SU-DHL-6 (cell line): ENCODE data around the gene OR5AC2.

Source experiments
- H2AFZ ChIP-seq: fragments of 200-600 bp; sonication (generic); 2 replicates; pipeline ENCODE4 v1.6.1; 2014; ENCODE audit warnings: low read depth, mild to moderate bottlenecking, moderate library complexity, mixed read lengths, antibody characterized with exemption, low read length; ENCODE audit not compliant: severe bottlenecking
- H3F3A ChIP-seq: fragments of 200-600 bp; shearing (Covaris generic); 2 replicates; pipeline ENCODE4 v1.6.0; 2016; ENCODE audit warnings: antibody characterized with exemption, mild to moderate bottlenecking; ENCODE audit not compliant: insufficient read depth
- H3K27ac ChIP-seq: fragments of 200-600 bp; sonication (generic); 2 replicates; pipeline ENCODE4 v1.5.1; 2016; ENCODE audit warnings: low read depth, mild to moderate bottlenecking, low read length, moderate library complexity, mixed read lengths
- H3K27me3 ChIP-seq: fragments of 200-600 bp; sonication (generic), shearing (Covaris generic); 2 replicates; pipeline ENCODE4 v1.6.0; 2014; ENCODE audit warnings: mild to moderate bottlenecking, low read length
- H3K36me3 ChIP-seq: fragments of 200-600 bp; sonication (generic); 2 replicates; pipeline ENCODE4 v1.6.1; 2014; ENCODE audit warnings: mild to moderate bottlenecking, low read length, mixed read lengths
- H3K4me2 ChIP-seq: fragments of 300-600, 200-600 bp; shearing (Covaris generic), sonication (generic); 2 replicates; pipeline ENCODE4 v1.6.0; 2014; ENCODE audit warnings: low read length, low read depth, mild to moderate bottlenecking; ENCODE audit not compliant: poor library complexity, severe bottlenecking
- H3K4me3 ChIP-seq: fragments of 200-600 bp; sonication (generic); 2 replicates; pipeline ENCODE4 v1.5.1; 2014; ENCODE audit warnings: antibody characterized with exemption, low read length, mild to moderate bottlenecking, mixed read lengths; ENCODE audit not compliant: insufficient read depth, poor library complexity, severe bottlenecking
- H3K79me2 ChIP-seq: fragments of 200-600 bp; sonication (generic); 2 replicates; pipeline ENCODE4 v1.6.1; 2014; ENCODE audit warnings: mild to moderate bottlenecking, low read length, moderate library complexity; ENCODE audit not compliant: insufficient read depth
- H3K9ac ChIP-seq: fragments of 200-600 bp; sonication (generic); 2 replicates; pipeline ENCODE4 v1.7.0; 2014; ENCODE audit warnings: mild to moderate bottlenecking, low read length
- H3K9me2 ChIP-seq: fragments of 200-600 bp; sonication (generic); replicated peaks from 2 replicates; pipeline ENCODE4 v1.6.1; 2014; ENCODE audit warnings: low read length; ENCODE audit not compliant: insufficient read depth
- H3K9me3 ChIP-seq: fragments of 200-600 bp; sonication (generic); 2 replicates; pipeline ENCODE4 v1.6.1; 2014; ENCODE audit warnings: low read length, mixed read lengths; ENCODE audit not compliant: insufficient read depth
- H4K20me1 ChIP-seq: fragments of 200-600 bp; sonication (generic); 2 replicates; pipeline ENCODE4 v1.6.1; 2014; ENCODE audit warnings: low read depth, mild to moderate bottlenecking, antibody characterized with exemption, low read length, moderate library complexity, mixed read lengths
- EZH2phosphoT487 ChIP-seq: fragments of 200-600 bp; sonication (generic), shearing (Covaris generic); conservative IDR thresholded peaks from 2 replicates; pipeline ENCODE4 v1.6.1; 2018; ENCODE audit warnings: mild to moderate bottlenecking, antibody characterized with exemption, low read length, moderate library complexity, mixed read lengths
- TF ChIP-seq, protein P1 (sequence below): fragments of 200-600 bp; sonication (generic); IDR thresholded peaks from one replicate; pipeline ENCODE4 v1.5.1; 2017; ENCODE audit warnings: antibody characterized with exemption, mild to moderate bottlenecking, low read length, moderate library complexity; ENCODE audit not compliant: insufficient read depth, poor library complexity, severe bottlenecking

The OR5AC2 gene

DNA sequence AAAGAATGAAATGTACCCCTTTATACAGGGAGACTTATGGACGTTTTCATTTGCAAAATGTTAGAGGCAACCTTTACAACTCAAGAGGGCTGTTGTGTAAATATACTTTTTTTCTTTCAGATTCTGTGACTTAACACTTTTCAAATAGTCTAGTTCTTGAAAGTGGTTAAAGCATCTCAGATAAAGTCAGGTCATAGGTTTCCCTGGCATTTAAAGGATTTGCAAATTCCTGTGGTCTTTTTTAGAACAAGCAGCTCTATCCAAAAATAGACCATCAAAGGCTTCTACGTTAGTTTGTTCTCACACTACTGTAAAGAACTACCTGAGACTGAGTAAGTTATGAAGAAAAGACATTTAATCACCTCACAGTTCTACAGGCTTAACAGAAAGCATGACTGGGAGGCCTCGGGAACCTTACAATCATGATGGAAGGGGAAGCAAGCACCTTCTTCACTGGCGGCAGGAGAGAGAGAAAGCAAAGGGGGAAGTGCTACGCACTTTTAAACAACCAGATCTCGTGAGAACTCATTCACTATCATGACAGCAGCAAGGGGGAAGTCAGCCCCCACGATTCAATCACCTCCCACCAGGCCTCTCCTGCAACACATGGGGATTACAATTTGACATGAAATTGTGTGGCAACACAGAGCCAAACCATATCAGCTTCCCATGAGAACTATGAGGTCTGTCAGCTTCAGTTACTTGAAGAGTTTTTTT is 28.6 kb upstream of the OR5AC2 start:
- Histone ChIP-seq H3K9me3 (no peaks in the 10 kb centered on the region), H3K36me3 (no peaks in the 10 kb centered on the region), H3F3A (no peaks in the 10 kb centered on the region), H3K4me2 (no peak overlapping the region), H3K9ac (no peak overlapping the region), H3K27me3 (no peaks in the 10 kb centered on the region), H4K20me1 (no peaks in the 10 kb centered on the region), H2AFZ (peak overlapping the region; percentile 57), H3K9me2 (no peaks in the 10 kb centered on the region), H3K4me3 (no peak overlapping the region), H3K79me2 (no peaks in the 10 kb centered on the region), H3K27ac (no peak overlapping the region)
- TF ChIP-seq, protein P1, sequence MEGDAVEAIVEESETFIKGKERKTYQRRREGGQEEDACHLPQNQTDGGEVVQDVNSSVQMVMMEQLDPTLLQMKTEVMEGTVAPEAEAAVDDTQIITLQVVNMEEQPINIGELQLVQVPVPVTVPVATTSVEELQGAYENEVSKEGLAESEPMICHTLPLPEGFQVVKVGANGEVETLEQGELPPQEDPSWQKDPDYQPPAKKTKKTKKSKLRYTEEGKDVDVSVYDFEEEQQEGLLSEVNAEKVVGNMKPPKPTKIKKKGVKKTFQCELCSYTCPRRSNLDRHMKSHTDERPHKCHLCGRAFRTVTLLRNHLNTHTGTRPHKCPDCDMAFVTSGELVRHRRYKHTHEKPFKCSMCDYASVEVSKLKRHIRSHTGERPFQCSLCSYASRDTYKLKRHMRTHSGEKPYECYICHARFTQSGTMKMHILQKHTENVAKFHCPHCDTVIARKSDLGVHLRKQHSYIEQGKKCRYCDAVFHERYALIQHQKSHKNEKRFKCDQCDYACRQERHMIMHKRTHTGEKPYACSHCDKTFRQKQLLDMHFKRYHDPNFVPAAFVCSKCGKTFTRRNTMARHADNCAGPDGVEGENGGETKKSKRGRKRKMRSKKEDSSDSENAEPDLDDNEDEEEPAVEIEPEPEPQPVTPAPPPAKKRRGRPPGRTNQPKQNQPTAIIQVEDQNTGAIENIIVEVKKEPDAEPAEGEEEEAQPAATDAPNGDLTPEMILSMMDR, result no peak
- no peak for TF ChIP-seq EZH2phosphoT487

DNA sequence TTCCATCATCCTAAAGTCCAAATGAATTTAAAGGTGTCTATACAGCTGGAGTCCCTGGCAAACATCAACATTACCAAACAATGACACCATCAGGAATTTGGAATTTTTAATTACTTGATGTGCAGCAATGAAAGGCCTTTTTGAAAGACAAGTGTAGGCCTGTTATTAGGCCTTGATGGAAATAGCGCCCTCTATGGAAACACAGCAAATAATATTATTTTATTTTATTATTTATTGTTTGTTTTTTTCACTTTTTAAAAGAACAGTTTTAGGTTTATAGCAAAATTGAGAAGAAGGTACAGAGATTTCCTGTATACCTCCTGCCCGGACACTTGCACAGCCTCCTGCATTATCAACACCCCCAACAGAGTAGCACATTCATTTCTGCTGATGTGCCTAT is 18.1 kb upstream of the OR5AC2 start:
- Histone ChIP-seq H3K4me2 (no peak overlapping the region), H3K4me3 (no peak overlapping the region), H3K27me3 (no peaks in the 10 kb centered on the region), H3K9me3 (no peaks in the 10 kb centered on the region), H2AFZ (no peak overlapping the region), H4K20me1 (no peaks in the 10 kb centered on the region), H3K79me2 (no peaks in the 10 kb centered on the region), H3K9me2 (no peaks in the 10 kb centered on the region), H3F3A (no peaks in the 10 kb centered on the region), H3K27ac (no peak overlapping the region), H3K9ac (no peak overlapping the region), H3K36me3 (no peaks in the 10 kb centered on the region)
- TF ChIP-seq EZH2phosphoT487, result no peak
- TF ChIP-seq, protein P1, result no peak

DNA sequence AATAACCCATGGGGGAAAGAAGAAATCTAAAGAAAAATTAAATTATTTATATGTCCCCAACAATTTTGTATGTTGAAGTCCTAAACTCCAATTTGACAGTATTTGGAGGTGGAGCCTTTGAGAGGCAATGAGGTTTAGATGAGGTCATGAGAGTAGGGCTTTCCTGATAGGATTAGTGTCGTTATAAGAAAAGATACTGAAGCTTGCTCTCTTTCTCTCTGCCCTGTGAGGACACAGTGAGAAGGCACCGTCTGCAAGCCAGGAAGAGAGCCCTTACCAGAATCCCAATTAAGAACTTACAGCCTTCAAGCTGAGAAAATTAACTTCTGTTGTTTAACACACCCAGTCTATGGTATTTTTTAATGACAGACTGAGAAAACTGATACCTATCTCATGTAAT is 16.1 kb upstream of the OR5AC2 start:
- Histone ChIP-seq H3K9me2 (no peaks in the 10 kb centered on the region), H3K4me3 (no peak overlapping the region), H3K9ac (no peak overlapping the region), H3K79me2 (no peaks in the 10 kb centered on the region), H3K27me3 (no peaks in the 10 kb centered on the region), H3K27ac (no peak overlapping the region), H4K20me1 (no peaks in the 10 kb centered on the region), H3K4me2 (no peak overlapping the region), H2AFZ (no peak overlapping the region), H3F3A (no peaks in the 10 kb centered on the region), H3K9me3 (no peaks in the 10 kb centered on the region), H3K36me3 (no peaks in the 10 kb centered on the region)
- TF ChIP-seq, protein P1, result no peak
- TF ChIP-seq EZH2phosphoT487, result no peak
